ENCODE results near the gene VPS9D1.

The VPS9D1 gene

GRCh38 chr16:89722392-89723278 is 1.9 kb upstream of the VPS9D1 start:
- H3K27ac ChIP-seq: peak overlapping the region; percentile 76
- no peak for TF ChIP-seq CTCF (conservative IDR thresholded peaks at IDR 0.05)

- TF ChIP-seq CTCF (conservative IDR thresholded peaks at IDR 0.05): no peak
- H3K27ac ChIP-seq: peak overlapping the region; percentile 76
Observed at GRCh38 chr16:89721546-89722391, 1.1 kb upstream of the VPS9D1 start.

GRCh38 chr16:89720551-89720812 is 216 bp downstream of the VPS9D1 start:
- TF ChIP-seq CTCF (conservative IDR thresholded peaks at IDR 0.05): no peak
- peak overlapping the region; percentile 76 for H3K27ac ChIP-seq

GRCh38 chr16:89717688-89718505 is 2.8 kb downstream of the VPS9D1 start:
- no peak overlapping the region for H3K27ac ChIP-seq
- no peak for TF ChIP-seq CTCF (conservative IDR thresholded peaks at IDR 0.05)

- no peak for TF ChIP-seq CTCF (conservative IDR thresholded peaks at IDR 0.05)
- H3K27ac ChIP-seq: no peak overlapping the region
Observed at GRCh38 chr16:89716916-89717687, 3.6 kb downstream of the VPS9D1 start.

- no peak for TF ChIP-seq CTCF (conservative IDR thresholded peaks at IDR 0.05)
- H3K27ac ChIP-seq: no peak overlapping the region
Observed at GRCh38 chr16:89716493-89716892, 4.2 kb downstream of the VPS9D1 start.
